ENCODE measurements around the gene CIAO2B. TPM values are rescaled to one million over a fixed set of nuclear protein-coding genes. Genes with fewer than 3 reads are reported as not detected.
"Not testable (repeated sequence)": the region's sequence is repeated elsewhere in the genome, so short reads cannot be mapped to it uniquely, and the experiment has no call there.

CIAO2B gene
- total RNA-seq, 1 donor from 2014 or later: 101 TPM

GRCh38 chr16:66936889-66937554 lies 2.8 kb upstream of the CIAO2B start:
- DNase-seq: no peak

GRCh38 chr16:66936462-66936861 lies 2.3 kb upstream of the CIAO2B start:
- DNase-seq: no peak

- no peak for DNase-seq
Observed at GRCh38 chr16:66935314-66936011, 1.3 kb upstream of the CIAO2B start, which contains the start of gene CES2. TSS of gene CES2 (plus strand) at chr16:66935516. CDS start at chr16:66935636, 120 bp downstream.

- DNase-seq: not testable (repeated sequence)
Observed at GRCh38 chr16:66934839-66935313, 674 bp upstream of the CIAO2B start.

- DNase-seq: no peak
Observed at GRCh38 chr16:66933776-66934137, 445 bp downstream of the CIAO2B start.

- no peak for DNase-seq
Observed at GRCh38 chr16:66932076-66932475, 2.1 kb downstream of the CIAO2B start.

- no peak for DNase-seq
Observed at GRCh38 chr16:66931665-66932064, 2.5 kb downstream of the CIAO2B start.

GRCh38 chr16:66930189-66930588 lies 4.0 kb downstream of the CIAO2B start:
- no peak for DNase-seq

GRCh38 chr16:66928702-66929388 lies 5.4 kb downstream of the CIAO2B start:
- DNase-seq: no peak

- DNase-seq: no peak
Observed at GRCh38 chr16:66927918-66928649, 6.1 kb downstream of the CIAO2B start.

GRCh38 chr16:66926961-66927436 lies 7.2 kb downstream of the CIAO2B start:
- DNase-seq: no peak

GRCh38 chr16:66926171-66926947 lies 7.8 kb downstream of the CIAO2B start:
- no peak for DNase-seq

GRCh38 chr16:66925322-66925840 lies 8.8 kb downstream of the CIAO2B start, which contains the start of gene RRAD:
TSS of gene RRAD (minus strand) at chr16:66925535. CDS start at chr16:66925179, 356 bp downstream.
- DNase-seq: no peak

GRCh38 chr16:66924527-66925321 lies 9.5 kb downstream of the CIAO2B start:
- no peak for DNase-seq

- DNase-seq: no peak
Observed at GRCh38 chr16:66923866-66924265, 10.3 kb downstream of the CIAO2B start.

GRCh38 chr16:66923247-66923731 lies 10.9 kb downstream of the CIAO2B start:
- no peak for DNase-seq

- DNase-seq: no peak
Observed at GRCh38 chr16:66921729-66922450, 12.3 kb downstream of the CIAO2B start.

GRCh38 chr16:66920924-66921680 lies 13.1 kb downstream of the CIAO2B start:
- DNase-seq: no peak

- DNase-seq: no peak
Observed at GRCh38 chr16:66920299-66920590, 14.0 kb downstream of the CIAO2B start.
